ENCODE measurements around the gene OR2V2.
A peak's percentile ranks its signal among the peaks of the same experiment; 100 is the strongest.

The OR2V2 gene

GRCh38 chr5:181131514-181131913, 15.9 kb upstream of the OR2V2 start:
- no peaks in the 10 kb centered on the region for H3K27me3 ChIP-seq (ENCODE audit: insufficient read depth, insufficient read length)
- no peaks in the 10 kb centered on the region for H3K36me3 ChIP-seq (ENCODE audit: insufficient read depth, insufficient read length, low read length)
- H3K9me3 ChIP-seq (ENCODE audit: insufficient read depth, low read length) = no peaks in the 10 kb centered on the region
- no peaks in the 10 kb centered on the region for H3K4me1 ChIP-seq (ENCODE audit: insufficient read depth, insufficient read length)
- no peak overlapping the region for H3K9ac ChIP-seq (ENCODE audit: insufficient read length, low read depth)
- DNase-seq (ENCODE audit: low read depth, low spot score) = no peak
- no peak overlapping the region for H3K4me3 ChIP-seq (ENCODE audit: insufficient read length, low read depth)
- no peak for TF ChIP-seq ZNF274 (IDR thresholded peaks at IDR 0.05; ENCODE audit: low read depth, low read length)
- no peak for TF ChIP-seq SUZ12 (IDR thresholded peaks at IDR 0.05; ENCODE audit: extremely low read depth, insufficient read depth, insufficient read length)
- no peak for TF ChIP-seq YY1 (IDR thresholded peaks at IDR 0.05; ENCODE audit: insufficient read depth, insufficient read length)

- H3K4me3 ChIP-seq (ENCODE audit: insufficient read length, low read depth) = no peak overlapping the region
- no peaks in the 10 kb centered on the region for H3K4me1 ChIP-seq (ENCODE audit: insufficient read depth, insufficient read length)
- H3K9ac ChIP-seq (ENCODE audit: insufficient read length, low read depth) = no peak overlapping the region
- no peaks in the 10 kb centered on the region for H3K9me3 ChIP-seq (ENCODE audit: insufficient read depth, low read length)
- no peaks in the 10 kb centered on the region for H3K27me3 ChIP-seq (ENCODE audit: insufficient read depth, insufficient read length)
- H3K36me3 ChIP-seq (ENCODE audit: insufficient read depth, insufficient read length, low read length) = no peaks in the 10 kb centered on the region
- TF ChIP-seq SUZ12 (IDR thresholded peaks at IDR 0.05; ENCODE audit: extremely low read depth, insufficient read depth, insufficient read length) (no peak), ZNF274 (IDR thresholded peaks at IDR 0.05; ENCODE audit: low read depth, low read length) (no peak), YY1 (IDR thresholded peaks at IDR 0.05; ENCODE audit: insufficient read depth, insufficient read length) (no peak)
- DNase-seq (ENCODE audit: low read depth, low spot score) = no peak
Observed at GRCh38 chr5:181133083-181133482, 14.3 kb upstream of the OR2V2 start.

- TF ChIP-seq YY1 (IDR thresholded peaks at IDR 0.05; ENCODE audit: insufficient read depth, insufficient read length) = no peak
- TF ChIP-seq SUZ12 (IDR thresholded peaks at IDR 0.05; ENCODE audit: extremely low read depth, insufficient read depth, insufficient read length) = no peak
- TF ChIP-seq ZNF274 (IDR thresholded peaks at IDR 0.05; ENCODE audit: low read depth, low read length) = no peak
- Histone ChIP-seq H3K9ac (ENCODE audit: insufficient read length, low read depth) (no peak overlapping the region), H3K27me3 (ENCODE audit: insufficient read depth, insufficient read length) (no peaks in the 10 kb centered on the region), H3K9me3 (ENCODE audit: insufficient read depth, low read length) (no peaks in the 10 kb centered on the region), H3K4me3 (ENCODE audit: insufficient read length, low read depth) (no peak overlapping the region), H3K36me3 (ENCODE audit: insufficient read depth, insufficient read length, low read length) (no peaks in the 10 kb centered on the region), H3K4me1 (ENCODE audit: insufficient read depth, insufficient read length) (no peaks in the 10 kb centered on the region)
- no peak for DNase-seq (ENCODE audit: low read depth, low spot score)
Observed at GRCh38 chr5:181133610-181134231, 13.7 kb upstream of the OR2V2 start.

GRCh38 chr5:181134259-181134658, 13.1 kb upstream of the OR2V2 start:
- H3K4me1 ChIP-seq (ENCODE audit: insufficient read depth, insufficient read length) = no peaks in the 10 kb centered on the region
- no peaks in the 10 kb centered on the region for H3K27me3 ChIP-seq (ENCODE audit: insufficient read depth, insufficient read length)
- H3K4me3 ChIP-seq (ENCODE audit: insufficient read length, low read depth) = no peak overlapping the region
- no peak for TF ChIP-seq YY1 (IDR thresholded peaks at IDR 0.05; ENCODE audit: insufficient read depth, insufficient read length)
- TF ChIP-seq ZNF274 (IDR thresholded peaks at IDR 0.05; ENCODE audit: low read depth, low read length) = no peak
- no peak for TF ChIP-seq SUZ12 (IDR thresholded peaks at IDR 0.05; ENCODE audit: extremely low read depth, insufficient read depth, insufficient read length)
- DNase-seq (ENCODE audit: low read depth, low spot score) = no peak
- no peak overlapping the region for H3K9ac ChIP-seq (ENCODE audit: insufficient read length, low read depth)
- no peaks in the 10 kb centered on the region for H3K9me3 ChIP-seq (ENCODE audit: insufficient read depth, low read length)
- H3K36me3 ChIP-seq (ENCODE audit: insufficient read depth, insufficient read length, low read length) = no peaks in the 10 kb centered on the region

GRCh38 chr5:181136361-181136955, 10.9 kb upstream of the OR2V2 start:
- Histone ChIP-seq H3K27me3 (ENCODE audit: insufficient read depth, insufficient read length) (no peaks in the 10 kb centered on the region), H3K36me3 (ENCODE audit: insufficient read depth, insufficient read length, low read length) (no peaks in the 10 kb centered on the region), H3K9me3 (ENCODE audit: insufficient read depth, low read length) (no peaks in the 10 kb centered on the region), H3K4me3 (ENCODE audit: insufficient read length, low read depth) (no peak overlapping the region), H3K4me1 (ENCODE audit: insufficient read depth, insufficient read length) (no peaks in the 10 kb centered on the region), H3K9ac (ENCODE audit: insufficient read length, low read depth) (no peak overlapping the region)
- TF ChIP-seq YY1 (IDR thresholded peaks at IDR 0.05; ENCODE audit: insufficient read depth, insufficient read length) = no peak
- no peak for TF ChIP-seq SUZ12 (IDR thresholded peaks at IDR 0.05; ENCODE audit: extremely low read depth, insufficient read depth, insufficient read length)
- no peak for TF ChIP-seq ZNF274 (IDR thresholded peaks at IDR 0.05; ENCODE audit: low read depth, low read length)
- DNase-seq (ENCODE audit: low read depth, low spot score) = no peak

- H3K9ac ChIP-seq (ENCODE audit: insufficient read length, low read depth) = peak overlapping the region; percentile 21
- H3K36me3 ChIP-seq (ENCODE audit: insufficient read depth, insufficient read length, low read length) = no peaks in the 10 kb centered on the region
- no peaks in the 10 kb centered on the region for H3K9me3 ChIP-seq (ENCODE audit: insufficient read depth, low read length)
- TF ChIP-seq YY1 (IDR thresholded peaks at IDR 0.05; ENCODE audit: insufficient read depth, insufficient read length) (no peak), ZNF274 (IDR thresholded peaks at IDR 0.05; ENCODE audit: low read depth, low read length) (no peak), SUZ12 (IDR thresholded peaks at IDR 0.05; ENCODE audit: extremely low read depth, insufficient read depth, insufficient read length) (no peak)
- H3K4me3 ChIP-seq (ENCODE audit: insufficient read length, low read depth) = no peak overlapping the region
- no peaks in the 10 kb centered on the region for H3K27me3 ChIP-seq (ENCODE audit: insufficient read depth, insufficient read length)
- no peaks in the 10 kb centered on the region for H3K4me1 ChIP-seq (ENCODE audit: insufficient read depth, insufficient read length)
- DNase-seq (ENCODE audit: low read depth, low spot score) = no peak
Observed at GRCh38 chr5:181138258-181138657, 9.1 kb upstream of the OR2V2 start.

GRCh38 chr5:181140766-181141165, 6.6 kb upstream of the OR2V2 start:
- no peak overlapping the region for H3K4me3 ChIP-seq (ENCODE audit: insufficient read length, low read depth)

More at GRCh38 chr5:181140766-181141165, 6.6 kb upstream of the OR2V2 start:
- Histone ChIP-seq H3K9ac (ENCODE audit: insufficient read length, low read depth) (no peak overlapping the region), H3K27me3 (ENCODE audit: insufficient read depth, insufficient read length) (no peaks in the 10 kb centered on the region), H3K9me3 (ENCODE audit: insufficient read depth, low read length) (peaks cover 13% of the 10 kb centered on the region), H3K36me3 (ENCODE audit: insufficient read depth, insufficient read length, low read length) (no peaks in the 10 kb centered on the region), H3K4me1 (ENCODE audit: insufficient read depth, insufficient read length) (no peaks in the 10 kb centered on the region)
- TF ChIP-seq ZNF274 (IDR thresholded peaks at IDR 0.05; ENCODE audit: low read depth, low read length) (no peak), SUZ12 (IDR thresholded peaks at IDR 0.05; ENCODE audit: extremely low read depth, insufficient read depth, insufficient read length) (no peak), YY1 (IDR thresholded peaks at IDR 0.05; ENCODE audit: insufficient read depth, insufficient read length) (no peak)
- DNase-seq (ENCODE audit: low read depth, low spot score) = no peak
